HFF-Myc (cell line): ENCODE measurements around the gene KCNIP1.

Experiments used
- DNase-seq: peaks from one replicate; pipeline ENCODE4 v3.0.0-alpha.2; 2011; ENCODE audit warnings: low read depth; ENCODE audit errors: extremely low read depth
- H3K4me3 ChIP-seq: replicated peaks from 2 replicates; pipeline ENCODE4 v1.5.1; 2011; ENCODE audit warnings: low read depth, mild to moderate bottlenecking, control low read depth, low read length
- TF ChIP-seq, protein P1 (sequence below): IDR thresholded peaks from 2 replicates; pipeline ENCODE4 v1.5.1; 2012; ENCODE audit warnings: mild to moderate bottlenecking, low read depth, low read length, control low read depth; ENCODE audit errors: missing control alignments

The KCNIP1 gene

GRCh38 chr5:170636206-170636605, 132.4 kb downstream of the KCNIP1 start:
- DNase-seq = no peak
- TF ChIP-seq, protein P1, sequence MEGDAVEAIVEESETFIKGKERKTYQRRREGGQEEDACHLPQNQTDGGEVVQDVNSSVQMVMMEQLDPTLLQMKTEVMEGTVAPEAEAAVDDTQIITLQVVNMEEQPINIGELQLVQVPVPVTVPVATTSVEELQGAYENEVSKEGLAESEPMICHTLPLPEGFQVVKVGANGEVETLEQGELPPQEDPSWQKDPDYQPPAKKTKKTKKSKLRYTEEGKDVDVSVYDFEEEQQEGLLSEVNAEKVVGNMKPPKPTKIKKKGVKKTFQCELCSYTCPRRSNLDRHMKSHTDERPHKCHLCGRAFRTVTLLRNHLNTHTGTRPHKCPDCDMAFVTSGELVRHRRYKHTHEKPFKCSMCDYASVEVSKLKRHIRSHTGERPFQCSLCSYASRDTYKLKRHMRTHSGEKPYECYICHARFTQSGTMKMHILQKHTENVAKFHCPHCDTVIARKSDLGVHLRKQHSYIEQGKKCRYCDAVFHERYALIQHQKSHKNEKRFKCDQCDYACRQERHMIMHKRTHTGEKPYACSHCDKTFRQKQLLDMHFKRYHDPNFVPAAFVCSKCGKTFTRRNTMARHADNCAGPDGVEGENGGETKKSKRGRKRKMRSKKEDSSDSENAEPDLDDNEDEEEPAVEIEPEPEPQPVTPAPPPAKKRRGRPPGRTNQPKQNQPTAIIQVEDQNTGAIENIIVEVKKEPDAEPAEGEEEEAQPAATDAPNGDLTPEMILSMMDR = no peak
- H3K4me3 ChIP-seq = no peak overlapping the region

GRCh38 chr5:170636801-170637477, 133.1 kb downstream of the KCNIP1 start:
- DNase-seq = no peak
- no peak overlapping the region for H3K4me3 ChIP-seq
- TF ChIP-seq, protein P1 = no peak

DNA sequence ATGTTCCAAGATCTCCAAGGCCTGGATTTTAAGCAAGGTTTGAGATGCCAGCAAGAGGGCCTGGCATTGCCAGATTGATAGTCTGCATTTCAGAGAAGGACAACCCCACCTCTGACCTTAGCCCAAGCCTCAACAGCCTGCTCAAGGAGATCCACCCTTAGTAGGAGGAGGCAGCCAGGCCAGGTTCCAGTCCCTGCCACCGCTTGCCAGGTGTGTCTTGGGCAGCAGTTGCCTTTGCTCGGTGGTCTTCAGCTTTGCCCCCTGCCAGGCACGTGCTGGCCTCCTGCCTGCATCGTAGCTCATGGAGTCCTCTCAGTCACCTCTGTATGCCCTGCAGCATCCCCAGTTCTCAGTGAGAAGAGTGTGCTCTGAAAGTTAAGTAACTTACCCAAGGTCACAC, 134.2 kb downstream of the KCNIP1 start:
- H3K4me3 ChIP-seq = no peak overlapping the region
- TF ChIP-seq, protein P1 = no peak
- DNase-seq = no peak

DNA sequence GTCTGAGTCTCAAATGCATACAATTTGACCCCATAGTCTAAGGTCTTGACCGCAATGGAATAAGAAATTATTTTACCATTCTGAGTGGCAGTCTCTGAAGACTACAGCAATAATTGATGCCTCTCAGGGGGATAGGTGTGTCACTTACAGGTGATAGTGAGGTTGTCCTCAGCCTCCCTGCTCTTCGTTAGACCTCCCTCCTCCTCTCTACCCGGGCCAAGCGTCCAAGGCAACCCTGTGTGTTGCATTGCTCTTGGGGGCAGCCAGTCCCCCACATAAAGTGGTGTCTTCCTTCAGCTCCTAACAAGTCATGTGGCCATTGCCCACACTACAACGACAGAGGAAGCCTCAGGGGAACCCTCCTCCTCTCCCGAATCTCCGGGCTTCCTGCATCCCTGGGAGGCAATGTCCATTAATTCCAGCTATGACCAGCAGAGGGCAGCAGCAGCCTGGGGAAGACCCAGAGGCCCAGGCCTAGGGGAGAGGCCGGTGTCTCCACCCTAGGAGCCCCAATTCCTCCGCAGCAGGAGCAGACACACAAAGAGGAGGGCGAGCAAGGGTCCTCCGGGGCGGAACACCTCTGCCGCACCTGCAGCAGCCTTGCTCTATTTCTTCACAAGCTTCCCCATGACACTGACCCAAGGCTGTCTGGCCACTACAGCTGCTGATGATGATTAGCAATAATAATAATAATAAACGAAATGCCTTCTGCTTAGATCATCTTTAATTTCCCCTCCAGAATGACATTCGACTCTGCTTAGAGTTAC, 134.8 kb downstream of the KCNIP1 start:
- DNase-seq = no peak
- H3K4me3 ChIP-seq = no peak overlapping the region
- TF ChIP-seq, protein P1 = peak; percentile 77

- no peak overlapping the region for H3K4me3 ChIP-seq
- DNase-seq = no peak
- TF ChIP-seq, protein P1 = no peak
These were observed 135.6 kb downstream of the KCNIP1 start for GRCh38 chr5:170639221-170639925.

DNA sequence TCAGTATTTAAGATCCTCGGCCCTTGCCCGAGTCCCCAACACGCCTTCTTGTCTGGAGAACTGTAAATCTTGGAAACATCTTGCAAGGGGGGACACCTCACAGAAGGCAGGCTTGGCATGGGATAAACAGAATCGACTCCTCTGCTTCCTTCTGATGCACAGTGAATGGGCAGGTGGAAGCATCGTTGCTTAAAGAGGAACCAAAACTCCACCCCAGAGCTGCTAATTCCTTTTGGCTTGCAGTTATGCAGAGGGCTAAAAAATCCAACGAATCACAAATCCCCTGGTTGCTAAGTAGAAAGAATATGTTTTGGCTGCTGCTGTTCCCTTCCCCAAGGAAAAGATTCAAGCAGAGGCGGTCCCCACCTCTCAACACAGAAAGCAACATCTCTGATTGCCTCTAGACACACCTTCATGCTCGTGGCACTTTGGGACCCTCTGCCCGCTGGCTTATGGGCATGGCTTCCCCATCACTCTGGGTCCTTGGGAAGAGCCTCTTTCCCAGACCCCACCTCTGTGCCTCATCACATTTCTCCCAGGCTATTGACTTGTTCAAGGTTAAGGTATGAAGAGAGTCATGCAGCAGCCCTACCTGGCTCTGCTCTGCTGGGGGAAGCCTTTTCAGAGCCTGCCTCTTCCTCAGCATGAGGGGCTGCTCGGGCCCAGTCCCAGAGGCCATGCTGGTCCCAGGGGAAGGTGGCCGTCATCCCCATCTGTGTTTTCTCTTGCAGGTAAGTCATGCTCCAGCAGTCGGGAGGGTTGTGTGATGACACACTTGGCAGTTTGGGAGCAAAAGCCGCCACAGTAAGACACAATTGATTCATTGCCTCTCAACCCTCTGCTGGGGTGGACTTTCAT, 137.1 kb downstream of the KCNIP1 start:
- TF ChIP-seq, protein P1 = no peak
- no peak overlapping the region for H3K4me3 ChIP-seq
- no peak for DNase-seq
